HEK293 (cell line): ENCODE data around the gene RPL13A.
A peak's percentile ranks its signal among the peaks of the same experiment; 100 is the strongest.

ENCODE experiments used
- FEZF1 ChIP-seq: fragments of 450-650 bp; formaldehyde crosslinking; IDR thresholded peaks from 2 replicates; pipeline ENCODE4 v1.5.1; 2016; ENCODE audit warnings: missing biosample characterization, missing genetic modification characterization
- GLIS2 ChIP-seq: fragments of 450-650 bp; formaldehyde crosslinking; IDR thresholded peaks from 2 replicates; pipeline ENCODE4 v1.5.1; 2016; ENCODE audit warnings: missing biosample characterization, missing genetic modification characterization
- HOXC10 ChIP-seq: sonication (generic); formaldehyde crosslinking; IDR thresholded peaks from 2 replicates; pipeline ENCODE4 v1.8.1; 2023; ENCODE audit warnings: mild to moderate bottlenecking, missing genetic modification reagents
- KLF10 ChIP-seq: fragments of 450-650 bp; IDR thresholded peaks from 2 replicates; pipeline ENCODE4 v1.5.1; 2018; ENCODE audit warnings: missing biosample characterization, mild to moderate bottlenecking, missing genetic modification characterization
- PATZ1 ChIP-seq: fragments of 450-650 bp; formaldehyde crosslinking; IDR thresholded peaks from 2 replicates; pipeline ENCODE4 v1.5.1; 2016; ENCODE audit warnings: missing biosample characterization, missing genetic modification characterization
- PRDM10 ChIP-seq: fragments of 450-650 bp; formaldehyde crosslinking; IDR thresholded peaks from 2 replicates; pipeline ENCODE4 v1.5.1; 2016; ENCODE audit warnings: missing biosample characterization, missing genetic modification characterization
- RBAK ChIP-seq: fragments of 450-650 bp; formaldehyde crosslinking; IDR thresholded peaks from 2 replicates; pipeline ENCODE4 v1.5.1; 2016; ENCODE audit warnings: missing biosample characterization, missing genetic modification characterization
- SCRT1 ChIP-seq: fragments of 450-650 bp; formaldehyde crosslinking; IDR thresholded peaks from 2 replicates; pipeline ENCODE4 v1.5.1; 2016; ENCODE audit warnings: missing biosample characterization, missing genetic modification characterization, borderline replicate concordance
- SP2 ChIP-seq: fragments of 450-650 bp; formaldehyde crosslinking; IDR thresholded peaks from 2 replicates; pipeline ENCODE4 v1.5.1; 2016; ENCODE audit warnings: missing biosample characterization, missing genetic modification characterization
- ZBTB17 ChIP-seq: fragments of 450-650 bp; formaldehyde crosslinking; IDR thresholded peaks from 2 replicates; pipeline ENCODE4 v1.5.1; 2016; ENCODE audit warnings: missing biosample characterization, missing genetic modification characterization
- ZBTB21 ChIP-seq: fragments of 450-650 bp; formaldehyde crosslinking; IDR thresholded peaks from 2 replicates; pipeline ENCODE4 v1.5.1; 2017; ENCODE audit warnings: missing biosample characterization, missing genetic modification characterization
- ZBTB6 ChIP-seq: fragments of 450-650 bp; formaldehyde crosslinking; IDR thresholded peaks from 2 replicates; pipeline ENCODE4 v1.5.1; 2017; ENCODE audit warnings: missing biosample characterization, missing genetic modification characterization
- ZEB2 ChIP-seq: fragments of 450-650 bp; formaldehyde crosslinking; IDR thresholded peaks from 2 replicates; pipeline ENCODE4 v1.5.1; 2016; ENCODE audit warnings: missing biosample characterization, missing genetic modification characterization
- ZNF202 ChIP-seq: fragments of 450-650 bp; formaldehyde crosslinking; IDR thresholded peaks from 2 replicates; pipeline ENCODE4 v1.5.1; 2016; ENCODE audit warnings: missing biosample characterization, missing genetic modification characterization, borderline replicate concordance
- ZNF211 ChIP-seq: fragments of 450-650 bp; formaldehyde crosslinking; IDR thresholded peaks from 2 replicates; pipeline ENCODE4 v1.5.1; 2016; ENCODE audit warnings: low read depth, missing biosample characterization, missing genetic modification characterization
- ZNF366 ChIP-seq: fragments of 450-650 bp; formaldehyde crosslinking; conservative IDR thresholded peaks from 2 replicates; pipeline ENCODE4 v1.5.1; 2016; ENCODE audit warnings: missing biosample characterization, missing genetic modification characterization
- ZNF423 ChIP-seq: fragments of 450-650 bp; formaldehyde crosslinking; IDR thresholded peaks from 2 replicates; pipeline ENCODE4 v1.5.1; 2016; ENCODE audit warnings: missing biosample characterization, missing genetic modification characterization
- ZNF544 ChIP-seq: fragments of 450-650 bp; formaldehyde crosslinking; IDR thresholded peaks from 2 replicates; pipeline ENCODE4 v1.5.0; 2017; ENCODE audit warnings: missing biosample characterization, missing genetic modification characterization
- ZNF623 ChIP-seq: fragments of 450-650 bp; formaldehyde crosslinking; IDR thresholded peaks from 2 replicates; pipeline ENCODE4 v1.5.1; 2016; ENCODE audit warnings: missing biosample characterization, missing genetic modification characterization
- ZNF629 ChIP-seq: fragments of 450-650 bp; formaldehyde crosslinking; IDR thresholded peaks from 2 replicates; pipeline ENCODE4 v1.5.1; 2017; ENCODE audit warnings: missing biosample characterization, missing genetic modification characterization
- ZNF776 ChIP-seq: fragments of 450-650 bp; formaldehyde crosslinking; IDR thresholded peaks from 2 replicates; pipeline ENCODE4 v1.5.0; 2017; ENCODE audit warnings: missing biosample characterization, missing genetic modification characterization, borderline replicate concordance
- ZNF830 ChIP-seq: fragments of 450-650 bp; IDR thresholded peaks from 2 replicates; pipeline ENCODE4 v1.5.0; 2018; ENCODE audit warnings: missing biosample characterization, missing genetic modification characterization, low read depth, mild to moderate bottlenecking, moderate library complexity
- ZNF843 ChIP-seq: fragments of 450-650 bp; formaldehyde crosslinking; IDR thresholded peaks from 2 replicates; pipeline ENCODE4 v1.5.1; 2016; ENCODE audit warnings: missing biosample characterization, missing genetic modification characterization
- ZSCAN30 ChIP-seq: fragments of 450-650 bp; IDR thresholded peaks from 2 replicates; pipeline ENCODE4 v1.5.1; 2018; ENCODE audit warnings: missing biosample characterization, mild to moderate bottlenecking, missing genetic modification characterization, moderate library complexity
- ZXDB ChIP-seq: fragments of 450-650 bp; formaldehyde crosslinking; IDR thresholded peaks from 2 replicates; pipeline ENCODE4 v1.5.1; 2016; ENCODE audit warnings: missing biosample characterization, missing genetic modification characterization
- TF ChIP-seq, protein P1 (sequence below): fragments of 450-650 bp; formaldehyde crosslinking; IDR thresholded peaks from 2 replicates; pipeline ENCODE4 v1.5.1; 2017; ENCODE audit warnings: missing biosample characterization, missing genetic modification characterization
- TF ChIP-seq, protein P2 (sequence below): fragments of 450-650 bp; formaldehyde crosslinking; IDR thresholded peaks from 2 replicates; pipeline ENCODE4 v1.5.1; 2017; ENCODE audit warnings: missing biosample characterization, missing genetic modification characterization
- TF ChIP-seq, protein P3 (sequence below): fragments of 450-650 bp; formaldehyde crosslinking; IDR thresholded peaks from 2 replicates; pipeline ENCODE4 v1.5.1; 2016; ENCODE audit warnings: missing biosample characterization, missing genetic modification characterization

Gene RPL13A

GRCh38 chr19:49512970-49513745 lies 25.8 kb downstream of the RPL13A start (continued):
- TF ChIP-seq HOXC10 (CRISPR knock-in tag) = no peak
- TF ChIP-seq SP2 (tag by site-specific recombination) = peak; percentile 65
- no peak for TF ChIP-seq ZNF623 (tag by site-specific recombination)
- TF ChIP-seq ZBTB17 (tag by site-specific recombination) = peak; percentile 10; the same call in 1 of the 2 replicates
- TF ChIP-seq ZNF776 (tag by site-specific recombination) = no peak
- TF ChIP-seq FEZF1 (tag by site-specific recombination) = no peak
- TF ChIP-seq, protein P1, sequence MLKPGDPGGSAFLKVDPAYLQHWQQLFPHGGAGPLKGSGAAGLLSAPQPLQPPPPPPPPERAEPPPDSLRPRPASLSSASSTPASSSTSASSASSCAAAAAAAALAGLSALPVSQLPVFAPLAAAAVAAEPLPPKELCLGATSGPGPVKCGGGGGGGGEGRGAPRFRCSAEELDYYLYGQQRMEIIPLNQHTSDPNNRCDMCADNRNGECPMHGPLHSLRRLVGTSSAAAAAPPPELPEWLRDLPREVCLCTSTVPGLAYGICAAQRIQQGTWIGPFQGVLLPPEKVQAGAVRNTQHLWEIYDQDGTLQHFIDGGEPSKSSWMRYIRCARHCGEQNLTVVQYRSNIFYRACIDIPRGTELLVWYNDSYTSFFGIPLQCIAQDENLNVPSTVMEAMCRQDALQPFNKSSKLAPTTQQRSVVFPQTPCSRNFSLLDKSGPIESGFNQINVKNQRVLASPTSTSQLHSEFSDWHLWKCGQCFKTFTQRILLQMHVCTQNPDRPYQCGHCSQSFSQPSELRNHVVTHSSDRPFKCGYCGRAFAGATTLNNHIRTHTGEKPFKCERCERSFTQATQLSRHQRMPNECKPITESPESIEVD (tag by site-specific recombination) = no peak
- TF ChIP-seq ZNF629 (tag by site-specific recombination) = no peak
- no peak for TF ChIP-seq ZNF366 (tag by site-specific recombination)
- no peak for TF ChIP-seq ZNF211 (tag by site-specific recombination)
- no peak for TF ChIP-seq ZNF830 (tag by site-specific recombination)
- TF ChIP-seq ZNF202 (tag by site-specific recombination) = no peak
- no peak for TF ChIP-seq ZBTB6
- TF ChIP-seq ZXDB (tag by site-specific recombination) = peak; percentile 78
- TF ChIP-seq ZNF843 (tag by site-specific recombination) = 0 out of 2 replicates have a peak, but pooled peaks have one; percentile 13
- TF ChIP-seq GLIS2 = peak; percentile 65
- peak; percentile 75 for TF ChIP-seq ZNF423 (tag by site-specific recombination)
- TF ChIP-seq RBAK (tag by site-specific recombination) = no peak
- no peak; the same call in 1 of the 2 replicates for TF ChIP-seq PRDM10 (tag by site-specific recombination)
- TF ChIP-seq, protein P2, sequence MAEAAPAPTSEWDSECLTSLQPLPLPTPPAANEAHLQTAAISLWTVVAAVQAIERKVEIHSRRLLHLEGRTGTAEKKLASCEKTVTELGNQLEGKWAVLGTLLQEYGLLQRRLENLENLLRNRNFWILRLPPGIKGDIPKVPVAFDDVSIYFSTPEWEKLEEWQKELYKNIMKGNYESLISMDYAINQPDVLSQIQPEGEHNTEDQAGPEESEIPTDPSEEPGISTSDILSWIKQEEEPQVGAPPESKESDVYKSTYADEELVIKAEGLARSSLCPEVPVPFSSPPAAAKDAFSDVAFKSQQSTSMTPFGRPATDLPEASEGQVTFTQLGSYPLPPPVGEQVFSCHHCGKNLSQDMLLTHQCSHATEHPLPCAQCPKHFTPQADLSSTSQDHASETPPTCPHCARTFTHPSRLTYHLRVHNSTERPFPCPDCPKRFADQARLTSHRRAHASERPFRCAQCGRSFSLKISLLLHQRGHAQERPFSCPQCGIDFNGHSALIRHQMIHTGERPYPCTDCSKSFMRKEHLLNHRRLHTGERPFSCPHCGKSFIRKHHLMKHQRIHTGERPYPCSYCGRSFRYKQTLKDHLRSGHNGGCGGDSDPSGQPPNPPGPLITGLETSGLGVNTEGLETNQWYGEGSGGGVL (tag by site-specific recombination) = peak; percentile 94
- no peak for TF ChIP-seq ZNF544 (tag by site-specific recombination)
- TF ChIP-seq, protein P3, sequence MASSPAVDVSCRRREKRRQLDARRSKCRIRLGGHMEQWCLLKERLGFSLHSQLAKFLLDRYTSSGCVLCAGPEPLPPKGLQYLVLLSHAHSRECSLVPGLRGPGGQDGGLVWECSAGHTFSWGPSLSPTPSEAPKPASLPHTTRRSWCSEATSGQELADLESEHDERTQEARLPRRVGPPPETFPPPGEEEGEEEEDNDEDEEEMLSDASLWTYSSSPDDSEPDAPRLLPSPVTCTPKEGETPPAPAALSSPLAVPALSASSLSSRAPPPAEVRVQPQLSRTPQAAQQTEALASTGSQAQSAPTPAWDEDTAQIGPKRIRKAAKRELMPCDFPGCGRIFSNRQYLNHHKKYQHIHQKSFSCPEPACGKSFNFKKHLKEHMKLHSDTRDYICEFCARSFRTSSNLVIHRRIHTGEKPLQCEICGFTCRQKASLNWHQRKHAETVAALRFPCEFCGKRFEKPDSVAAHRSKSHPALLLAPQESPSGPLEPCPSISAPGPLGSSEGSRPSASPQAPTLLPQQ = peak; percentile 59; the same call in 1 of the 2 replicates
- TF ChIP-seq SCRT1 (tag by site-specific recombination) = peak; percentile 59; the same call in 1 of the 2 replicates
- peak; percentile 38; the same call in 1 of the 2 replicates for TF ChIP-seq PATZ1 (tag by site-specific recombination)
- peak; percentile 43; the same call in 1 of the 2 replicates for TF ChIP-seq KLF10 (tag by site-specific recombination)
- peak; percentile 66; the same call in 1 of the 2 replicates for TF ChIP-seq ZEB2
- TF ChIP-seq ZSCAN30 = peak; percentile 53
- no peak for TF ChIP-seq ZBTB21 (tag by site-specific recombination)
